HG03175 (cell line): ENCODE measurements around the gene RRP8.

ENCODE experiments used
- ATAC-seq: cut with Tn5 transposase; IDR thresholded peaks from one replicate; pipeline ENCODE4 v1.9.1; 2021; ENCODE audit warnings: mild to moderate bottlenecking, moderate library complexity; ENCODE audit not compliant: unreplicated experiment

Gene RRP8

GRCh38 chr11:6548641-6549040, 54.8 kb downstream of the RRP8 start:
- no peak for ATAC-seq

- ATAC-seq, result no peak
Measured at GRCh38 chr11:6548121-6548520, 55.3 kb downstream of the RRP8 start.

- no peak for ATAC-seq
Measured at GRCh38 chr11:6547177-6547576, 56.2 kb downstream of the RRP8 start.

GRCh38 chr11:6546735-6547134, 56.7 kb downstream of the RRP8 start:
- no peak for ATAC-seq

GRCh38 chr11:6545917-6546605, 57.4 kb downstream of the RRP8 start:
- ATAC-seq, result no peak
